GM19455 (cell line): ENCODE results near the gene ITGA2B.
"Not testable (repeated sequence)": the region's sequence is repeated elsewhere in the genome, so short reads cannot be mapped to it uniquely, and the experiment has no call there.

Experiments used
- ATAC-seq: cut with Tn5 transposase; IDR thresholded peaks from one replicate; pipeline ENCODE4 v1.9.1; 2021; ENCODE audit not compliant: unreplicated experiment

ITGA2B gene

DNA sequence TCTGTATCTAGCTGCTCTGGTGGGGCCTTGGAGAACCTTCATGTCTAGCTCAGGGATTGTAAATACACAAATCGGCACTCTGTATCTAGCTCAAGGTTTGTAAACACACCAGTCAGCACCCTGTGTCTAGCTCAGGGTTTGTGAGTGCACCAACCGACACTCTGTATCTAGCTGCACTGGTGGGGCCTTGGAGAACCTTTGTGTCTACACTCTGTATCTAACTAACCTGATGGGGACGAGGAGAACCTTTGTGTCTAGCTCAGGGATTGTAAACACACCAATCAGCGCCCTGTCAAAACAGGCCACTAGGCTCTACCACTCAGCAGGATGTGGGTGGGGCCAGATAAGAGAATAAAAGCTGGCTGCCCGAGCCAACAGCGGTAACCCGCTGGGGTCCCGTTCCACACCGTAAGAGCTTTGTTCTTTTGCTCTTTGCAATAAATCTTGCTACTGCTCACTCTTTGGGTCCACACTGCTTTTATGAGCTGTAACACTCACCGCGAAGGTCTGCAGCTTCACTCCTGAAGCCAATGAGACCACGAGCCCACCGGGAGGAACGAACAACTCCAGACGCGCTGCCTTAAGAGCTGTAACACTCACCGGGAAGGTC is 19.9 kb downstream of the ITGA2B start:
- ATAC-seq: not testable (repeated sequence)

DNA sequence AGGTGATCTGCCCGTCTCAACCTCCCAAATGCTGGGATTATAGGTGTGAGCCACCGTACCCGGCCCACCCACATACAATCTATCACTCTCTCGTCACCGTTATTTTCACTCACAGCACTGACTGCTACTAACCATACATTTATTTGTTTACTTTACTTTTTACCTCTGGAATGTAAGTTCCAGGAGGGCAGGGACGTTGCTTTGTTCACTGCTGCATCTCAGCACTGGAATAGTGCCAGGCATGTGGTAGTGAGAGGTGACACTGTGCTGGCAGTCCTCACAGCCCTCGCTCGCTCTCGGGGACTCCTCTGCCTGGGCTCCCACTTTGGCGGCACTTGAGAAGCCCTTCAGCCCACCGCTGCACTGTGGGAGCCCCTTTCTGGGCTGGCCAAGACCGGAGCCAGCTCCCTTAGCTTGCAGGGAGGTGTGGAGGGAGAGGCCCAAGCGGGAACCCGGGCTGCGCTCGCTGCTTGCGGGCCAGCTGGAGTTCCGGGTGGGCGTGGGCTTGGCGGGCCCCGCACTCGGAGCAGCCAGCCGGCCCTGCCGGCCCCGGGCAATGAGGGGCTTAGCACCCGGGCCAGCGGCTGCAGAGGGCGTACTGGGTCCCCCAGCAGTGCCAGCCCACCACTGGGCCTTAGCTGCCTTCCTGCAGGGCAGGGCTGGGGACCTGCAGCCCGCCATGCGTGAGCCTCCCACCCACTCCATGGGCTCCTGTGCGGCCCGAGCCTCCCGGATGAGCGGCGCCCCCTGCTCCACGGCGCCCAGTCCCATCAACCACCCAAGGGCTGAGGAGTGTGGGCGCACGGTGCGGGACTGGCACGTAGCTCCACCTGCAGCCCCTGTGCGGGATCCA is 20.8 kb downstream of the ITGA2B start:
- ATAC-seq: not testable (repeated sequence)

DNA sequence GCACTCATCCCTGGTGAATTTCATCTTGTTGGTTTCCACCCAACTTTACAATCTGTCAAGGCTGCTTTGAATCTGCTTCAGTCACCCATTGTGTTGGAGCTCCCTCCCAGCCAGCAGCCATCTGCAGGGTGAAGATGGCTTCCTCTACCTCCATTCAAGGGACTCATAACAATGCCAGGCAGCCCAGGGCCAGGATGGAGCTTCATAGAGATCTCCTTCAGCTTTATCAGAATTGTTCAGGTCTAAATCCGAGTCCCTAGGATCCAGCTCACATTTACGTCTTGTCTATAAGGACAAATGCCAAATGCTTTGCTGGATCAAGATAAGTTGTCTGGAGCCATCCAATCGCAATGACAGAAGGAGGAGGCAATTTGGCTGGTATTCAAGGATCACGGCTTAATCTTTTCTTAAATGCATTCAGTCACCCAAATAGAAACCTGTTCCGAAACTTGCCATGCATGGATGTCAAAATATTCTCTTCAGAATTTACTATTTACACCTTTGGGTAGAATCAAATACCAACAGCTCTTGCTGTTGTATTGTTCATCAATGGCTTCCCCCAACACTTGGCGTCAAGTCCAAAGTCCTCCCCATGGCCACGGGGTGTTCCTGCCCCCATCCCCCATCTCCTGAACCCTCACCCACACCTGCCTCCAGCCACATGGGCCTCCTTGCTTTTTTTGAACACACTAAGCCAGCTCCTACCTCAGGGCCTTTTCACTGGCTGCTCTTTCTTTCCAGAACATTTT is 22.0 kb downstream of the ITGA2B start:
- no peak for ATAC-seq

DNA sequence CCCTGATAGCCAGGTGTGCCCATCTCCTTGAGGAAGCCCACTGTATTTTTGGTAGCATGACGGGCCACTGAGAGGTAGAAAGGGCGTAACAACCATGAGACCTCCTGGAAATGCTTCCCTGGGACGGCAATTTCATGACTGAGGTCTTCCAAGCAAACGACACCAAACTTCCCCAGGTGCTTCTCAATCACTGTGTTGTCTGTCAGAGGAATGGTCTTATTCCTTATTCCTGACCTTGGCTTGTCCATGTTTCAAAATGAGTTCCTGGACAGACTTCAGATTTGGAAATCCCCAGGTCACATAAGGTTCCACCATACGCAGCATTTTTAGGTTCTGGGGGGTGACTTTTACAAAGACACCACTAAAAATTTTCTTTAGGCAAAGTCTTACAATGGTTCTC is 24.4 kb downstream of the ITGA2B start:
- not testable (repeated sequence) for ATAC-seq

DNA sequence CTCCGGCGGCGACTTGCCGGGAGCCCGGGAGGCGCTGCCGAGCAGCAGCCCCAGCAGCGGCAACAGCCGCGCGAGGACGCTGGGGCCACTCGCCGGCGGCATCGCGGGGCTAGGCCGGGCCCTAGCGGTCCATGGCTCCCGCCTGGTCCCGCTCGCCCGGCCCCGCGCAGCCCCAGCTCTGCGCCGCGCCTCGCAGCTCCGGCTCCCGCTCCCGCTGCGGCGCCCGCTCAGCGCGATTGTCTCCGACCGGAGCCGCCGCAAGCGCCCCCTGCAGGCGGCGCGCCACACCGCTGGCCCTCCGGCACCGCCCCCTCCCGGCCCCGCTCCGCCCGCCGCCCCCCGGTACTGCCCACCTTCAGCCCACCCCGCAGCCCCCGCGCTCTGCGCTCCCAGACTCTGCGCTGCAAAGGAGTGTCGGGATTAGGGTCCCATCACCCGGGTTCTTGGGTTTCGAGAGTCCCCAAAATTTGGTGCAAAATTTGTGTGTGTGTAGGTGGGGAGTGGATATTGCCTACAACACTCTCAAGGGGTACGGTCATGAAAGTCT is 25.8 kb downstream of the ITGA2B start, which contains the start of gene FAM171A2:
Gene FAM171A2 (minus strand): TSS at position 241 of the 547 bp plus-strand sequence. CDS start 139 bp downstream, at position 102.
- ATAC-seq: no peak

DNA sequence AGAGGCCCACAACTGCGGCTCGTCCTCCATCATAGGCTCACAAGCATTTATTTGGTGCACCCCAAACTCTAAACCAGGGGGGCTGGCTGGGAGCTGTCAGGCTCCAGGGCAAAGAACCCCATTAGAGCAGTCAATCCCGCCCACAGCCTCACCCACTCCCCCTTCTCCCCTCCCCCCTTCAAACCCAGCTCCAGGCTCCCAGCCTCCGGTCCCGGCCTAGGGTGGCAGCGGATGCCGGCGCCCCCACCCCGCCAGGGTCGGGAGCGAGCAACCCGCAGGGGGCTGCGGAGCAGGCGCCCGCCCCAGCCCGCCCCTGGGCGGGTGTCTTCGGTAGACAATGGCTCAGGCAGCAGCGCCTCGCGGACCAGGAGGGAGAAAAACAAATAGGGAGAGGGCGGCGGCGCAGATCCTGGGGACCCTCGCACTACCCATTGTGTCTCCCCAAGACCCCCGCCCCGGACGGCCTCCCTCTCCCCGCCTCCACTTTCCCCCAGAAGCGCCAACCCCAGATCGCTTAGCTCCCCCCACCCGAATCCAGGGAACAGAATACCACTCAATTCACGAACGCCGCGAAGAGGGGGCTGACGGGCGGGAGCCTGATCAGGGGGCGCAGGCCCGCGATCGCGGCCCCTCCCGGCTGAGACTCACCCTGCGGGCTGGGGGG is 26.4 kb downstream of the ITGA2B start:
- no peak for ATAC-seq

DNA sequence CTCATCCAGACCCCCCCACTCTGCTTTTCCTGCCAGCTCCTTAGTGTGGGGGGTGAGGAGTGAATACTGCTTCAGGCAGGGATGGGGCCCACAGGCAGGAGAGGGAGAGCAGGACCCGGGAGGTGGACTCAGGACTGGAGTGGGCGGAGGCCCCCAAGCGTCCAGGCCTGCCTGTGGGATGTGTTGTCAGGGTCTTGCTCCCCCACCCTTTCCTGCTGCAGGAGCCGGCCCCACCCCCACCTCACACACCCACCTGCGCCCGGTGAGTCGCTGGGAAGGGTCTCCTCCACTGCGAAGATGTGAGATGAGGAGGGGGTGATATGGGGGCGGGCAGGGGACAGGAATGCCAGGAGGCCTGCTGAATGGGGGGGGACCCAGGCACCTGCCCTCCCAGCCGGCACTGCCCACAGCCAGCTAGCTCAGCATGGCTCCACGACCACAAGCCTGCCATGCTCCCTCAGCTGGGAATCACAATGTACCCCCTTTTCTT is 26.9 kb downstream of the ITGA2B start:
- ATAC-seq: no peak

DNA sequence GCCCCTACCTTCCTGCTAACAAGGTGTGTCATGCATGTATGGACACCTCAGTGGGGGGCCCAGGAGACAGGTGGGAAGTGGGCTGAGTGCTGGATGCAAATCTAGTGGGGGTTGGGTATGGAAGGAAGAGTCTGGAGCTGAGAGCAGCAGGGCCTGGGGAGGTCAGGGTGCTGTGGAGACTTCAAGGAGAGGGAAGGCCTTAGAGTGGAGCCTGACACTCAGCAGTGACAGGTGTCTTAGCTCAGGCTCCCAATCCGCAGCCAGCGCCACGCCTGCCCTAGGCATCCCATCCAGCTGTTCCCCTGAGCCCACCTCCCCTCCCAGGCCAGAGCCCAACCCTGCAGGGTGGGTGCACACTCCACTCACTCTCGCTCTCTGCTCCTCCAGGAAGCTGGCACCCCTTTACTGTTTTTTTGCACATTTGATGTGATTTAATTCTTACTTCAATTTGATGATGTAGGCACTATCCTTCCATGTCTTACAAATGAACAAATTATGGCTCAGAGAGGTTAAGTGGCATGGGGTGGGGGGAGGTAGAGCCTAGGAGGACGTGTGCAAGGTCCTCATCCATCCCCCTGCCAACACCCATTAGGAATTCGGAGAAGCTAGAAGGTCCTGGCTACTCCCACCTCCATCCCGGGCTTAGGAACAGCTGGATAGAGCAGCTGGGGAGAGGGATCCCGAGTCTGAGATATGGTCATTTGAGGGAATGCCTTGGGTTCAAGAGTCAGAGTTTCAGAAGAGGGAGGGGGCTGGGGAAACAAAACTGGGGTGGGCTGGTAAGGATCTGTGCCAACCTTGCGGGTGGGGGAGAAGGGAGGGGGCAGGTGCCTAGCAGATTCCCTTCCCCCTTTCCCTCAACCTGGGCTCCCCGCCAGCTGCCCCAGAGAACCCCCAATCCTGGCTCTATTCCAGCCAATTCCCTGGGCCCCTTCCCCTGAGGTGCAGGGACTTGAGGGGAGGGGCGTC is 27.9 kb downstream of the ITGA2B start:
- no peak for ATAC-seq

DNA sequence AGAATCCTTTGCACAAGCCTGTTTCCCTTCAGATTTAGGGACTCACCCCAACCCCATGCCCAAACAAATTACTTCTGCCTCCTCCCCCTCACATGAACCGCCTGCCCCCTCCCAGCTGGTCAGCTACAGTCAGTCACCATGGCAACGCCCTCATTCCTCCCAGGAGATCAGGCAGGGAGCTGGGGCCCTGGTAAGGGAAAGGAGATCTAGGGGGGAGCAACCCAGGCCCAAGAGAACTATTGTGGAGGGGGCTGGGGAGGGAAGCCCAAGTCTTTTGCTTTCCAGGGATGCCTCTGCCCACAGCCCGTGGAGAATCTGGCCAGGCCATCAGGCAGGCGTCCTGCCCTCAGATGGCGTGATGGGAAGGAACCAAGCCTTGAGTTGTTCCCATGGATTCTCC is 28.6 kb downstream of the ITGA2B start:
- no peak for ATAC-seq

DNA sequence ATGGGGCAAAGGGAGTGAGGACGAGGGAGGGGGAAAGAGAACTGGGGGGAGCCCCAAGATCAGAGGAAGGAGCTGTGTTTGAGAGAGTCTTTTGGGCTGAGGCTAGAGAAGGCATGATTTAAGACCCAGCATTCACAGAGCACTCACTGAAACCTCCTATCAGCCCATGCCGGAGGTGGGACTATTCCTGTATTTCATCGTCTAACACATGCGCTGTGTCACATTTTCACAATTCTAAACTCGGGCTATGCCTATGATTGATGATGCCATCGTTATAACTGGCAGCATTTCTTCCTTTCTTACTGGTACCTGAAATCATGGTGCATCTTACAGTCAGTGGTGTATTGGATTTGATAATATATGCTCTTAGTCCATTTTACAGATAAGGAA is 29.3 kb downstream of the ITGA2B start:
- ATAC-seq: no peak

DNA sequence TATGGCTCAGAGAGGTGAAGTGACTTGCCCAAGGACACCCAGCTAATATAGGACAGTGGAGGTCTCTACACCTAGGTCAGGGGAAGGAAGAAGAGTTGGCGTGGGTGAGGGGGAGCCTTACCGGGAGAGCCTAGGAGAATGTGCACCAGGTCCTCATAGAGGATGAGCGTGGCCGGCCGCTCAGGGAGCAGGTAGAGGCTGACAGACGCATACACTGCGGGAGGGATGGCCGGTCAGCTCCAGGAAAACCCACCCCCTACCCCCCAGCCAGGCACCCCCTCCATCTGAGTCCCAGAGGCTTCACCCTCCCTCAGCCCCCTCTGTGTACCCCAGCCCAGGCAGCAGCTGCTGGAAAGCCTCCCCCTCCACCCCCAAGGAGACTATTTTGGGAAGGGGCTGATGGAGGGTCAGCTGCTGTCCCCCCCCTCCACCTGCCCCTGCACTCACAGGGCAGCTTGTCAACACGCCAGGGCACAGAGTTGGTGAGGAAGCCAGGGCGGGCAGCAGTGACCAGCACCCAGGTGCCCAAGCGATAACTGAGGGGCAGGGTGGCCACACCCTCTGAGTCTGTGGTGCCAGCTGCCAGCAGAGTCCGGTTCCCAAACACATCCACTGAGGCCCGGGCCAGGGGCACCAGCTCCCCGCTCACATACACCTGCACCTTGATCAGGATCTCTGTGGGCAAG is 29.8 kb downstream of the ITGA2B start:
- no peak for ATAC-seq

DNA sequence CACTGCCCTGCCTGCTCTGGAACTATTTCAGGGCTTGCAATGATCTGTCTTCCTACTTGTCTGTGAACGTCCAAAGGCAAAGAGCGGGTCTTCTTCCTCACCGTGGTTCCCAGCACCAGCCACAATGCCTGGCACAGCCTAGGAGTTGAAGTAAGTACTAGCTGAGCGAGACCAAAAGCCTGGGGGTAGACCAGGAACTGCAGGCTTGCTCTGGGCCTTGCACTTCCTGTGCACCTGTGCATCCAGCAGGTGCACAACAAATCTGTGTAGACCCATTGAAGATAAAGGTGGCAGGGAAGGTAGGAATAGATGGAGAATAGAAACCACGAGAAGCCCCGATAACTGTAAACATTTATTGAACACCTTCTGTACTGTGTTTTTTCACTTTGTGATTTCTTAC is 30.4 kb downstream of the ITGA2B start:
- ATAC-seq: no peak

DNA sequence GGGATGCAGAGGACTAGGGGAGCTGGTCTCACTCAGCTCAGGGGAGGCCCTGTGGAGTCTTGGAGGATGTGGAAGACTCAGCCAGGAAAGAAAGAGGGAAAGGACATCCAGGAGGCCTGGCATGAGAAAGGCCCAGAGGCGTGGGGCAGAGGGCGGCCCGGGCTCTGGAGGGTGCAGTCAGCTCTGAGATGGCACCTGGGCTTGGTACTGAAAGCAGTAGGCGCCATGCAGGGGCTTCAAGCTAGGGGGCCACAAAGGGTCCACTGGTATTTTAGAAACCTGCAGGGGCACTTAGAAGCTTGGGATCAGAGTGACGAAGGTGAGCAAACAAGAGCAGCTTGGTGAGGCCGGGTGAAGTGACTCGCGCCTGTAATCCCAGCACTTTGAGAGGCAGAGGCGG is 31.4 kb downstream of the ITGA2B start:
- no peak for ATAC-seq

DNA sequence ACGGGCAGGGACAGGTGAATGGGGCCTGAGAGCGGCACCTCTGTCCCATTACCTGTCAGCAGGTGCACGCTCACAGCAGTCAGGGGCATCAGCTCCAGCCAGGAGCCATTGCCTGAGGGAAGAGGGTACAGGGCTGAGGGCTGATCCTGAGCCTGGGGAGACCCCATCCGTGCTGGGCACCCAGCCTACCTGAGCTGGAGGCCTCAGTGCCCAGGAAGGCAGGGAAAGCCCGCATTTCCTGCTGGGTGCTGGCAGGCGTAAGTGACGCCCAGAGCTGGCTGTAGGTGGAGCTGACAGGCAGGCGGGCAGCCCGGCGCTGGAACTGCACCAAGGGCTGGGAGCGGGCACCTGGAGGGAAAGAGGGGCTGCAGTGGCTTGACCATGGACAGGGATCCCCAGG is 33.2 kb downstream of the ITGA2B start:
- no peak for ATAC-seq

DNA sequence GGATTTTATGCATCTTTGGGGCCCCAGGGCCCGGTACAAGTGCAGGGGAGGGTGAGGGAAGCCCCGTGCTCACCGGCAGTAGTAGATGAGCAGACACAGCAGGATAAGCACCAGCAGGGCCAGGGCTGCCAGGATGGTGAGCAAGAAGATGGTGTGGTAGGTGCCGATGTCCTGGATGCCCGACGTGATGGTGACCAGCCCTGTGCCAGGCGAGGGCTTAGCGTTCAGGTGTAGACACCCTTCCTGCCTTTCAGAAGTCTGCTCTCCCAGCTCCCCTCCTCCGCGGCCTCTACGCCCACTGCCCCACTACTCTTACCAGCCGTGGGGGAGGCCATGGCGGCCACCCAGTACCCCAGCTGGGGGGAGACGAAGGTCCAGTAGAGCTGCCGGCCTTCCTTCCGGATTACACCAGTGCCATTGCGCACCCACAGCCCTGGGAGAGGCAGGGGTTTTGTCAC is 33.8 kb downstream of the ITGA2B start:
- no peak for ATAC-seq

DNA sequence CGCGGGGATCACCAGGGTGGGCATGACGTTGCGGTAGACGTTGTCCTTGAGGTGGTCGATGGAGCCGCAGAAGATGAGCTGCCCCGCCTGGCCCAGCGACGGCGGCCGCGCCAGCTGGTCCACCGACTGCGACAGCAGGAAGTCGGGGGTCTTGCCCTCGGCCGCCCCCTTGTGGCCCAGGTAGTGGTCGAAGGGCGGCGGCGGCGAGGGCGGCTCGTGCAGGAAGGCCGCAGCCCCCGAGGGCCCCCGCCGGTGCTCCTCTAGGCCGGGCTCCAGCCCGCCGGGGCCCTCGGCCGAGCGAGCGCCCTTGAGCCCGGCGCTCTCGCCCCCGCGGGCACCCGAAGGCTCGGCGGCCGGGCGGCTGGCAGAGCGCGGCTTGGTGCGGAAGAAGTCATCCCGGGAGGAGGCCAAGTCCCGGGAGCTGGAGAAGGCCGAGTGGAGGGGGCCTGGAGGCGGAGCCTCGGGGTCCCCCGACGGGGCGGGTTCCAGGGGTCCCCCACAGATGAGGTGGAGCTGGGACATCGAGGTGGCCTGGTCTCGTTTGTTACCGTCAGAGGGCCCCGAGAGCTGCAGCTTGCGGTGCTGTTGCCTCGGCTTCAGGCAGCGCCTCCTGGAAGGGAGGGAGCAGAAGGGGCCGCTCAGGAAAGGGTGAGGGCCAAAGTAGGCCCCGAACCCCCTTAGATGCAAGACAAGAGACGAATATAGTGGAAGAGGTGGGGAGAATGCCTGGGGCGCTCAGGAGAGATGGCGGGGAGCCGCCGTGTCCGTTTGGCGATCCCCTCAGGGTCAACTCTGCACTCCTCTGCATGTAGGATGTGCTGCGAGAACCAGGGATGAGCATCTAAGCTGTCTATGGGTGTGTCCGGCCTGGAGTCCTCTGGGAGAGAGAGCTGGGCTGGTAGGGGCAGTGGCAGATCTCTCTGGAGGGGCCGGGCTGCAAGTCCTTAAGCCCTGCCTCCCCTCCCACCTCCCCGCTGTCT is 34.6 kb downstream of the ITGA2B start:
- ATAC-seq: no peak

DNA sequence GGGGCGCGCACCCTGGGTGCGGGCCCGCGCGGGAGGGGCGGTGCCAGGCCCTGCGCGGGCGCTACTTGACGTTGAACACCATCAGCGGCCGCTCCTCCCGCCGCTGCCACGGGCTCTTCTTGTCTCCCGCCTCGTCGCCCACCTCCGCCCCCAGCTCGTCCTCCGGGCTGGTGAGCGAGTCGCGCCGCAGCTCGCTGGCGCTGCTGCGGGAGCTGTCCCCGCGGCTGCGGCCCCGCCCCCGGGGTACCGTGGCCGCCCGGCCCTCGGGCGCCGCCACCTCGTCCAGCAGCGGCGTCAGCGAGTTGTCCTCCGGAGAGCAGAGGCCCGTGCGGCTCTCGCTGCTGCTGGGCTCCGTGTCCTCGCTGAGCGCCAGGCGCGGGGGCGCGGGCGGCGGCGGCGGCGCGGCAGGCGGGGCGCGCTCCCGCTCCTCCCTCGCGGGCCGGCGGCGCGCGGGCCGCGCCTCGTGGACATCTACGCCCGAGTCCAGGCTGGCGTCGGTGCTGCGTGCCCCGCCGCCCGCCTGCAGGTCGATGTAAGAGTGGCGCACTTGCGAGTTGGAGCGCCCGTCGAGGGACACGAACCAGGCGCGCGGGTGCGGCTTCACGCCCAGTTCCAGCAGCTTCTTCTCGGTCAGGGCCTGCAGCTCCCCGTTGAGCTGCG is 35.6 kb downstream of the ITGA2B start:
- no peak for ATAC-seq
